ENCODE measurements around the gene OPN5.

The OPN5 gene

GRCh38 chr6:47811443-47811842, 29.6 kb downstream of the OPN5 start:
- H4K20me1 ChIP-seq (ENCODE audit: insufficient read depth, low read length) = no peaks in the 10 kb centered on the region
- DNase-seq = no peak
- H2AFZ ChIP-seq (ENCODE audit: low read length) = no peak overlapping the region
- no peak overlapping the region for H3K27ac ChIP-seq (ENCODE audit: low read length)
- H3K9me2 ChIP-seq (replicated peaks; ENCODE audit: insufficient read depth, low read length) = no peaks in the 10 kb centered on the region
- H3K9ac ChIP-seq (ENCODE audit: low read length) = no peak overlapping the region
- H3K36me3 ChIP-seq (replicated peaks; ENCODE audit: insufficient read depth, low read length) = no peaks in the 10 kb centered on the region
- H3K79me2 ChIP-seq (ENCODE audit: low read length) = no peaks in the 10 kb centered on the region
- H3F3A ChIP-seq (ENCODE audit: insufficient read depth, low read length) = no peaks in the 10 kb centered on the region
- no peak for TF ChIP-seq EZH2 (optimal IDR thresholded peaks at IDR 0.05; ENCODE audit: low read depth, low read length)
- no peak for TF ChIP-seq EZH2phosphoT487 (IDR thresholded peaks at IDR 0.05; ENCODE audit: low read length)
- TF ChIP-seq CTCF (IDR thresholded peaks at IDR 0.05; ENCODE audit: low read length) = no peak
- H3K4me3 ChIP-seq (ENCODE audit: low read length) = no peak overlapping the region
- no peaks in the 10 kb centered on the region for H3K27me3 ChIP-seq (replicated peaks; ENCODE audit: insufficient read depth, low read length)
- H3K4me2 ChIP-seq (ENCODE audit: low read depth, low read length) = no peak overlapping the region
- H3K9me3 ChIP-seq (replicated peaks; ENCODE audit: insufficient read depth, low read length) = no peaks in the 10 kb centered on the region
- no peaks in the 10 kb centered on the region for H3K4me1 ChIP-seq (ENCODE audit: low read length)

DNA sequence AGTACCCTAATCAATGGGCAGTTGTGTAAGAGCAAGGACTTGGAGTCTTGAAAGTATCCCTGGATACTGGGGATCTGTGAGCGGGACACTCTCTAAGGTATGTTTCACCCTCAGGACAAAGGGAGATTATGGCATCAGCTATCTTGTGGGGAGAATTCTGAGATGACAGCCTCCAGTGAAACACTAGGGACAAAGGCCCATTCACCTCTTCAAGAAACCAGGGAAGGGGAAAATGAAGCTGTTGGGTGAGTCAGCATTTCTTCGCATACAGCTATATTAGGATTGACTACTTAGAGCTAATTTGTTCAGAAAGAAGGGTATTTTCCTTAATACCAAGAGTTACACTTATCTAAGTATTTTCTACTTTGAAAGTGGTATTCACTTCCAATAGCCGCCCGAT, 35.9 kb downstream of the OPN5 start:
- H3K4me3 ChIP-seq (ENCODE audit: low read length) = no peak overlapping the region

GRCh38 chr6:47819461-47819860, 37.6 kb downstream of the OPN5 start:
- H3K4me2 ChIP-seq (ENCODE audit: low read depth, low read length) = no peak overlapping the region
- H3K36me3 ChIP-seq (replicated peaks; ENCODE audit: insufficient read depth, low read length) = no peaks in the 10 kb centered on the region
- H3K4me3 ChIP-seq (ENCODE audit: low read length) = no peak overlapping the region
- no peak overlapping the region for H2AFZ ChIP-seq (ENCODE audit: low read length)
- no peak overlapping the region for H3K27ac ChIP-seq (ENCODE audit: low read length)
- H3K9ac ChIP-seq (ENCODE audit: low read length) = no peak overlapping the region
- H4K20me1 ChIP-seq (ENCODE audit: insufficient read depth, low read length) = no peaks in the 10 kb centered on the region
- TF ChIP-seq EZH2 (optimal IDR thresholded peaks at IDR 0.05; ENCODE audit: low read depth, low read length) (no peak), EZH2phosphoT487 (IDR thresholded peaks at IDR 0.05; ENCODE audit: low read length) (no peak), CTCF (IDR thresholded peaks at IDR 0.05; ENCODE audit: low read length) (no peak)
- H3K9me3 ChIP-seq (replicated peaks; ENCODE audit: insufficient read depth, low read length) = no peaks in the 10 kb centered on the region
- H3K4me1 ChIP-seq (ENCODE audit: low read length) = no peaks in the 10 kb centered on the region
- no peak for DNase-seq
- no peaks in the 10 kb centered on the region for H3K9me2 ChIP-seq (replicated peaks; ENCODE audit: insufficient read depth, low read length)
- H3K79me2 ChIP-seq (ENCODE audit: low read length) = no peaks in the 10 kb centered on the region
- H3F3A ChIP-seq (ENCODE audit: insufficient read depth, low read length) = no peaks in the 10 kb centered on the region
- H3K27me3 ChIP-seq (replicated peaks; ENCODE audit: insufficient read depth, low read length) = no peaks in the 10 kb centered on the region

More for the DNA sequence above, 35.9 kb downstream of the OPN5 start:
- TF ChIP-seq EZH2 (optimal IDR thresholded peaks at IDR 0.05; ENCODE audit: low read depth, low read length) (no peak), CTCF (IDR thresholded peaks at IDR 0.05; ENCODE audit: low read length) (no peak), EZH2phosphoT487 (IDR thresholded peaks at IDR 0.05; ENCODE audit: low read length) (no peak)
- no peak for DNase-seq
- no peak overlapping the region for H3K27ac ChIP-seq (ENCODE audit: low read length)
- H3K9me2 ChIP-seq (replicated peaks; ENCODE audit: insufficient read depth, low read length) = no peaks in the 10 kb centered on the region
- no peaks in the 10 kb centered on the region for H3K36me3 ChIP-seq (replicated peaks; ENCODE audit: insufficient read depth, low read length)
- no peaks in the 10 kb centered on the region for H3K27me3 ChIP-seq (replicated peaks; ENCODE audit: insufficient read depth, low read length)
- no peaks in the 10 kb centered on the region for H3K4me1 ChIP-seq (ENCODE audit: low read length)
- no peaks in the 10 kb centered on the region for H4K20me1 ChIP-seq (ENCODE audit: insufficient read depth, low read length)
- H3K79me2 ChIP-seq (ENCODE audit: low read length) = no peaks in the 10 kb centered on the region
- H3F3A ChIP-seq (ENCODE audit: insufficient read depth, low read length) = no peaks in the 10 kb centered on the region
- no peaks in the 10 kb centered on the region for H3K9me3 ChIP-seq (replicated peaks; ENCODE audit: insufficient read depth, low read length)
- H2AFZ ChIP-seq (ENCODE audit: low read length) = no peak overlapping the region
- H3K9ac ChIP-seq (ENCODE audit: low read length) = no peak overlapping the region
- no peak overlapping the region for H3K4me2 ChIP-seq (ENCODE audit: low read depth, low read length)

All from MM.1S (cell line).